Fibroblast of upper back skin (primary cell): ENCODE measurements around the gene GIGYF2.

ENCODE experiments used
- DNase-seq: peaks from one replicate; pipeline ENCODE4 v3.0.0-alpha.2; 2013

Gene GIGYF2

GRCh38 chr2:232884001-232884421, 186.9 kb downstream of the GIGYF2 start:
- DNase-seq, result no peak

- no peak for DNase-seq
Observed at GRCh38 chr2:232884549-232885263, 187.6 kb downstream of the GIGYF2 start.

- DNase-seq, result no peak
Observed at GRCh38 chr2:232885264-232885961, 188.3 kb downstream of the GIGYF2 start.

- no peak for DNase-seq
Observed at GRCh38 chr2:232886176-232886575, 189.0 kb downstream of the GIGYF2 start.

- DNase-seq, result no peak
Observed at GRCh38 chr2:232886632-232887031, 189.5 kb downstream of the GIGYF2 start.

GRCh38 chr2:232887171-232887850, 190.2 kb downstream of the GIGYF2 start:
- DNase-seq, result no peak

- DNase-seq, result no peak
Observed at GRCh38 chr2:232888099-232888836, 191.1 kb downstream of the GIGYF2 start.

GRCh38 chr2:232888839-232889529, 191.9 kb downstream of the GIGYF2 start:
- DNase-seq, result no peak

GRCh38 chr2:232889876-232890401, 192.8 kb downstream of the GIGYF2 start:
- no peak for DNase-seq

- DNase-seq, result no peak
Observed at GRCh38 chr2:232890536-232890895, 193.4 kb downstream of the GIGYF2 start.

- DNase-seq, result peak; percentile 9
Observed at GRCh38 chr2:232890896-232891601, 193.9 kb downstream of the GIGYF2 start.

GRCh38 chr2:232891621-232892071, 194.5 kb downstream of the GIGYF2 start:
- peak; percentile 24 for DNase-seq

- DNase-seq, result no peak
Observed at GRCh38 chr2:232892221-232892620, 195.1 kb downstream of the GIGYF2 start.

- no peak for DNase-seq
Observed at GRCh38 chr2:232892843-232893242, 195.7 kb downstream of the GIGYF2 start.

- DNase-seq, result no peak
Observed at GRCh38 chr2:232893834-232894233, 196.7 kb downstream of the GIGYF2 start.

GRCh38 chr2:232894251-232894650, 197.1 kb downstream of the GIGYF2 start:
- no peak for DNase-seq

- DNase-seq, result no peak
Observed at GRCh38 chr2:232894746-232895145, 197.6 kb downstream of the GIGYF2 start.

GRCh38 chr2:232896111-232896510, 199.0 kb downstream of the GIGYF2 start:
- DNase-seq, result no peak

- no peak for DNase-seq
Observed at GRCh38 chr2:232896720-232897597, 199.8 kb downstream of the GIGYF2 start.

- DNase-seq, result no peak
Observed at GRCh38 chr2:232897598-232898408, 200.7 kb downstream of the GIGYF2 start.
